Natural killer cell (primary cell): ENCODE data around the gene SLX4IP. TPM values are rescaled to one million over a fixed set of nuclear protein-coding genes. Genes with fewer than 3 reads are reported as not detected.

ENCODE experiments used
- ATAC-seq, 3 donors: fragments of 150-1000 bp in 2 of 3; fragments of 200-7000 bp in 1 of 3; cut with Tn5 transposase; 1 replicate in 1 of 3; 2 replicates in 2 of 3; pipeline ENCODE4 v1.10.0; 2021; ENCODE audit warnings: mild to moderate bottlenecking in 2 of 3, moderate library complexity in 2 of 3
- DNase-seq, 2 donors: peaks; one replicate each; pipeline versions ENCODE4 v3.0.0 to v3.0.0-alpha.2; 2013 to 2021; ENCODE audit warnings: mixed read lengths in 1 of 2
- H3K27ac ChIP-seq: one replicate; pipeline ENCODE4 v1.5.1; 2013; ENCODE audit warnings: mild to moderate bottlenecking, low read length
- H3K27me3 ChIP-seq: one replicate; pipeline ENCODE4 v1.6.1; 2013; ENCODE audit warnings: low read length; ENCODE audit not compliant: control insufficient read depth, insufficient read depth
- H3K36me3 ChIP-seq: one replicate; pipeline ENCODE4 v1.6.1; 2013; ENCODE audit warnings: low read length; ENCODE audit not compliant: control insufficient read depth, insufficient read depth
- H3K4me1 ChIP-seq: one replicate; pipeline ENCODE4 v1.6.1; 2013; ENCODE audit warnings: low read length; ENCODE audit not compliant: control insufficient read depth, insufficient read depth
- H3K4me3 ChIP-seq: one replicate; pipeline ENCODE4 v1.5.1; 2013; ENCODE audit warnings: low read length
- H3K9me3 ChIP-seq: one replicate; pipeline ENCODE4 v1.6.1; 2013; ENCODE audit warnings: low read length; ENCODE audit not compliant: control insufficient read depth, insufficient read depth
- H3K27ac Mint-ChIP-seq, 2 donors: one replicate each; pipeline ENCODE4 v1.8.0; 2022; ENCODE audit warnings: mild to moderate bottlenecking in 2 of 2, mixed read lengths in 2 of 2, moderate library complexity in 1 of 2
- H3K27me3 Mint-ChIP-seq, 2 donors: one replicate each; pipeline ENCODE4 v1.8.0; 2022; ENCODE audit warnings: low read depth in 2 of 2, mixed read lengths in 2 of 2
- H3K36me3 Mint-ChIP-seq: one replicate; pipeline ENCODE4 v1.8.0; 2022; ENCODE audit warnings: mixed read lengths
- H3K4me1 Mint-ChIP-seq, 2 donors: one replicate each; pipeline ENCODE4 v1.8.0; 2022; ENCODE audit warnings: mixed read lengths in 2 of 2
- H3K4me3 Mint-ChIP-seq: one replicate; pipeline ENCODE4 v1.8.0; 2022; ENCODE audit warnings: mild to moderate bottlenecking, moderate library complexity, mixed read lengths
- H3K9me3 Mint-ChIP-seq, 2 donors: one replicate each; pipeline ENCODE4 v1.8.0; 2022; ENCODE audit warnings: mixed read lengths in 2 of 2
- WGBS: methylation state at CpG from one replicate; pipeline ENCODE4 v1.1.7; 2013; ENCODE audit warnings: missing lambda C conversion rate; ENCODE audit not compliant: insufficient coverage; 5-methylcytosine and 5-hydroxymethylcytosine counted together
- intact Hi-C: fragments of 100-400 bp; cut with micrococcal nuclease; formaldehyde crosslinking; loops from one replicate; pipeline ENCODE4 v1.14.2; 2022
- total RNA-seq, 4 donors: library from RNA; stranded (reverse); fragments of 120-200 nt in 1 of 4; gene quantifications; one replicate each; pipeline versions ENCODE4 v1.2.3 to v1.2.4, GENCODE V29; 2013 to 2022
- TF ChIP-seq, protein P1 (sequence below): fragments of 200-600 bp; IDR thresholded peaks from one replicate; pipeline ENCODE4 v1.8.0; 2022; ENCODE audit warnings: antibody characterized with exemption

SLX4IP gene
- total RNA-seq, 3 donors from 2014 or later (not counting 1 experiment from before 2014, with no cell fraction given) = 2.9 to 5.5 (median 5.2) TPM

DNA sequence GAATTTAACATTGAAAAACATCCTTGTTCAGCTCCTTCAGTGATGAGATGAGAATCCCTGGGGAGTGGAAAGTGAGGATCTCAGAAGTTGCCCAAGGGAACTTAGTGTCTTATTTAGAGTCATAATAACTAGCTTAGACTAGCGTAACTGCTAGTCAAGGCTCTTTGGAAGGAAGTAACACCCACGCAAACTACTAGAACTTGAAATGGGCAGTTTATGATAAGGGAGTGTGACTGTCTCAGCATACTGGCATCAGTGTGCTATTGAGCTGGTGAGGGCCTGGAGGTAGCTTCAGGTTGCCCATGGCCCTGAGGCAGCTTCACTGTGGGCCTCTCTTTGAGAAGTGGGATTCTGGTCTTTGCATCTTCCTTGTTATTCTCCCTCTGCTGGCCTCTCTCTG is 40.1 kb downstream of the SLX4IP start:
- no peak overlapping the region for H3K4me3 ChIP-seq
- no peak overlapping the region for H3K27ac ChIP-seq
- H3K4me1 Mint-ChIP-seq = peaks cover 18 to 21% of the 10 kb centered on the region in 2 donors
- H3K36me3 Mint-ChIP-seq = no peaks in the 10 kb centered on the region
- TF ChIP-seq, protein P1, sequence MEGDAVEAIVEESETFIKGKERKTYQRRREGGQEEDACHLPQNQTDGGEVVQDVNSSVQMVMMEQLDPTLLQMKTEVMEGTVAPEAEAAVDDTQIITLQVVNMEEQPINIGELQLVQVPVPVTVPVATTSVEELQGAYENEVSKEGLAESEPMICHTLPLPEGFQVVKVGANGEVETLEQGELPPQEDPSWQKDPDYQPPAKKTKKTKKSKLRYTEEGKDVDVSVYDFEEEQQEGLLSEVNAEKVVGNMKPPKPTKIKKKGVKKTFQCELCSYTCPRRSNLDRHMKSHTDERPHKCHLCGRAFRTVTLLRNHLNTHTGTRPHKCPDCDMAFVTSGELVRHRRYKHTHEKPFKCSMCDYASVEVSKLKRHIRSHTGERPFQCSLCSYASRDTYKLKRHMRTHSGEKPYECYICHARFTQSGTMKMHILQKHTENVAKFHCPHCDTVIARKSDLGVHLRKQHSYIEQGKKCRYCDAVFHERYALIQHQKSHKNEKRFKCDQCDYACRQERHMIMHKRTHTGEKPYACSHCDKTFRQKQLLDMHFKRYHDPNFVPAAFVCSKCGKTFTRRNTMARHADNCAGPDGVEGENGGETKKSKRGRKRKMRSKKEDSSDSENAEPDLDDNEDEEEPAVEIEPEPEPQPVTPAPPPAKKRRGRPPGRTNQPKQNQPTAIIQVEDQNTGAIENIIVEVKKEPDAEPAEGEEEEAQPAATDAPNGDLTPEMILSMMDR = no peak
- no peak for DNase-seq
- no peaks in the 10 kb centered on the region for H3K27me3 Mint-ChIP-seq
- peak; percentile 83 to 89 (median 88) for ATAC-seq
- intact Hi-C loops = no loop called here
- no peaks in the 10 kb centered on the region for H3K9me3 ChIP-seq
- no peaks in the 10 kb centered on the region for H3K36me3 ChIP-seq
- peak overlapping the region; percentile 48 to 67 for H3K27ac Mint-ChIP-seq
- H3K4me1 ChIP-seq = peaks cover 15% of the 10 kb centered on the region
- H3K4me3 Mint-ChIP-seq = no peak overlapping the region
- 41% methylated on average over 2 of the region's 2 CpGs for WGBS
- no peaks in the 10 kb centered on the region for H3K9me3 Mint-ChIP-seq
- H3K27me3 ChIP-seq = no peaks in the 10 kb centered on the region

DNA sequence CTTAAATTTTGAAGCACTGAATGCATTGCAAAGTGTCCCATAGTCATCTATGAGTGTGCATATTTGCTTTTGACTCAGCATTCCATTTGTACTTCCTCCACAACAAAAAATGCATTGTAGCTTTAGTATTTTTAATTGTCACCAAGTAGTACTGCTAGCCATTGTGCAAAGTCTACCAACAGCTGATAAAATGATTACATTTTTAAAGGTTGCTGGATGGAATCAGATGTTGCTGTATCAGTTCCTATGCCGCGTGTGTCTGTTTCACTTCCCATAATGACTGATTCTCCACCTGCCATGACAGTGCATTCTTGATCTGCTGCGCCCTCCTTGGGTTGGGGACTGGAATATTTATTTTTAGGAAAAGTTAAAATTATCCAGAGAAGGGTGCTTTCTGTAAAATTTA is 41.2 kb downstream of the SLX4IP start:
- TF ChIP-seq, protein P1 = no peak
- Mint-ChIP-seq H3K27me3 (no peaks in the 10 kb centered on the region), H3K4me3 (no peak overlapping the region), H3K36me3 (no peaks in the 10 kb centered on the region), H3K27ac (no peak overlapping the region), H3K4me1 (peaks cover 16 to 18% of the 10 kb centered on the region in 2 donors), H3K9me3 (no peaks in the 10 kb centered on the region)
- no peak overlapping the region for H3K4me3 ChIP-seq
- intact Hi-C loops = no loop called here
- no peak overlapping the region for H3K27ac ChIP-seq
- H3K27me3 ChIP-seq = no peaks in the 10 kb centered on the region
- H3K36me3 ChIP-seq = no peaks in the 10 kb centered on the region
- no peaks in the 10 kb centered on the region for H3K9me3 ChIP-seq
- DNase-seq (no peak), ATAC-seq (peak in 1 of 3 donors; percentile 48)
- WGBS = 63% methylated on average over 3 of the region's 3 CpGs
- H3K4me1 ChIP-seq = peaks cover 15% of the 10 kb centered on the region

DNA sequence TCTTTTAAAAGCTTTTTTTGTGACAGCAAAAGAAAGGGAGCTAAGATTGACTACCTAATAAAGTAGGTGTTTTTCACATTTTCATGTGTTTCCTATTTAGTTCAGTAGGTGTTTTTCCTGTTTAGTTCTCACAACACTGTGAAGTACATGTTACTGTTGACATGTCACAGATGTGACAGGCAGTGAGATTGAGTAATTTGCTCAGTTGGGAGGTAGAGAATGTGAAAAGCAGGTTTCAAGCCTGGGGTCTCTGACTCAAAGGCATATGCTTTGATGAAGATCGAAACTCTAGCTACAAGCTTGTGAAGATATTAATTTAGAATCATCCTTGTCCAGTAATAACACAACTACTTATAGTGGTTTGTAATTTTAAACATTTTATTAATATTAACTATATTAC is 43.1 kb downstream of the SLX4IP start:
- no peaks in the 10 kb centered on the region for H3K9me3 Mint-ChIP-seq
- intact Hi-C loops = no loop called here
- no peak overlapping the region for H3K4me3 Mint-ChIP-seq
- no peaks in the 10 kb centered on the region for H3K36me3 Mint-ChIP-seq
- H3K4me1 ChIP-seq = peaks cover 15% of the 10 kb centered on the region
- H3K27ac ChIP-seq = no peak overlapping the region
- H3K27me3 ChIP-seq = no peaks in the 10 kb centered on the region
- DNase-seq (no peak), ATAC-seq (no peak)
- H3K4me1 Mint-ChIP-seq = peaks cover 16 to 18% of the 10 kb centered on the region in 2 donors
- no CpG with 5 or more reads among the region's 1 CpG for WGBS
- TF ChIP-seq, protein P1 = no peak
- H3K27me3 Mint-ChIP-seq = no peaks in the 10 kb centered on the region
- no peak overlapping the region for H3K4me3 ChIP-seq
- H3K27ac Mint-ChIP-seq = no peak overlapping the region
- no peaks in the 10 kb centered on the region for H3K9me3 ChIP-seq
- H3K36me3 ChIP-seq = no peaks in the 10 kb centered on the region

DNA sequence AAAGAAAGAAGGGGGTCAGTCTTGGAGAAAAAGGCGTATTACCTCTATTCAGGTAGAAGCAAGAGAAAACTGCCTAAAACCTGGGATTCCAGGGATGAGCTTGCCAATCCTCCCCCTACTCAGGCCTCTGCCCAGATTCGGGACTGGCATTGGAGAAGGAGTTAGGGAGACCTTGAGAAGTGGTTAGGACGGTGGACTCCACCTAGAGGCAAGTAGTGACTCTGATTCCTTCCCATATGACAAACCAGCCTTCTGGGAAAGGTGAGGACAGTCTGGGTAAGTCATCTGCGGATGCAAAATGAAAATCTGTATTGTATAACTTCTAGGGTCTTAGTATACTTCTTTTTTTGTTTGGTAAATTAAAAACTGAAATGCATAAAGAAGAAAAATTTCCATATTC is 43.8 kb downstream of the SLX4IP start:
- H3K27me3 Mint-ChIP-seq = no peaks in the 10 kb centered on the region
- H3K9me3 Mint-ChIP-seq = no peaks in the 10 kb centered on the region
- H3K4me3 Mint-ChIP-seq = no peak overlapping the region
- no peaks in the 10 kb centered on the region for H3K36me3 Mint-ChIP-seq
- peaks cover 16 to 18% of the 10 kb centered on the region in 2 donors for H3K4me1 Mint-ChIP-seq
- intact Hi-C loops = no loop called here
- Histone ChIP-seq H3K4me1 (peaks cover 15% of the 10 kb centered on the region), H3K36me3 (no peaks in the 10 kb centered on the region), H3K4me3 (no peak overlapping the region), H3K9me3 (no peaks in the 10 kb centered on the region), H3K27ac (no peak overlapping the region), H3K27me3 (no peaks in the 10 kb centered on the region)
- WGBS = 72% methylated on average over 3 of the region's 4 CpGs
- ATAC-seq = no peak
- TF ChIP-seq, protein P1 = no peak
- no peak overlapping the region for H3K27ac Mint-ChIP-seq
- DNase-seq = no peak
